Measurements from ENCODE around the gene MAPK9.
A peak's percentile ranks its signal among the peaks of the same experiment; 100 is the strongest.

Gene MAPK9

GRCh38 chr5:180208038-180208434, 83.8 kb downstream of the MAPK9 start:
- Histone ChIP-seq H3K9ac (ENCODE audit: low read length) (no peak overlapping the region), H3K27ac (ENCODE audit: low read depth, low read length) (no peak overlapping the region), H3K4me3 (ENCODE audit: low read depth in 1 of 2, low read length in 2 of 2) (peak overlapping the region in 1 of 2 donors; percentile 47), H3K9me3 (ENCODE audit: low read length) (no peaks in the 10 kb centered on the region), H3K4me1 (ENCODE audit: insufficient read depth, low read length) (peaks cover 14% of the 10 kb centered on the region), H3K27me3 (ENCODE audit: control insufficient read depth in 1 of 2, insufficient read depth in 2 of 2, low read length in 2 of 2) (peaks cover 0 to 22% of the 10 kb centered on the region in 2 donors), H3K36me3 (ENCODE audit: insufficient read depth, low read length) (no peaks in the 10 kb centered on the region)

GRCh38 chr5:180207593-180207992, 84.3 kb downstream of the MAPK9 start:
- Histone ChIP-seq H3K4me3 (ENCODE audit: low read depth in 1 of 2, low read length in 2 of 2) (no peak overlapping the region), H3K27me3 (ENCODE audit: control insufficient read depth in 1 of 2, insufficient read depth in 2 of 2, low read length in 2 of 2) (peaks cover 0 to 22% of the 10 kb centered on the region in 2 donors), H3K36me3 (ENCODE audit: insufficient read depth, low read length) (no peaks in the 10 kb centered on the region), H3K9ac (ENCODE audit: low read length) (no peak overlapping the region), H3K9me3 (ENCODE audit: low read length) (no peaks in the 10 kb centered on the region), H3K27ac (ENCODE audit: low read depth, low read length) (no peak overlapping the region), H3K4me1 (ENCODE audit: insufficient read depth, low read length) (peaks cover 10% of the 10 kb centered on the region)

- no peaks in the 10 kb centered on the region for H3K9me3 ChIP-seq (ENCODE audit: low read length)
- H3K36me3 ChIP-seq (ENCODE audit: insufficient read depth, low read length) = no peaks in the 10 kb centered on the region
- no peak overlapping the region for H3K4me3 ChIP-seq (ENCODE audit: low read depth in 1 of 2, low read length in 2 of 2)
- H3K4me1 ChIP-seq (ENCODE audit: insufficient read depth, low read length) = peaks cover 5% of the 10 kb centered on the region
- H3K27ac ChIP-seq (ENCODE audit: low read depth, low read length) = no peak overlapping the region
- no peak overlapping the region for H3K9ac ChIP-seq (ENCODE audit: low read length)
- peaks cover 0 to 16% of the 10 kb centered on the region in 2 donors for H3K27me3 ChIP-seq (ENCODE audit: control insufficient read depth in 1 of 2, insufficient read depth in 2 of 2, low read length in 2 of 2)
These were observed 84.9 kb downstream of the MAPK9 start for GRCh38 chr5:180206993-180207392.

GRCh38 chr5:180205916-180206315, 86.0 kb downstream of the MAPK9 start:
- Histone ChIP-seq H3K4me3 (ENCODE audit: low read depth in 1 of 2, low read length in 2 of 2) (no peak overlapping the region), H3K9ac (ENCODE audit: low read length) (no peak overlapping the region), H3K9me3 (ENCODE audit: low read length) (no peaks in the 10 kb centered on the region), H3K4me1 (ENCODE audit: insufficient read depth, low read length) (peaks cover 5% of the 10 kb centered on the region), H3K27me3 (ENCODE audit: control insufficient read depth in 1 of 2, insufficient read depth in 2 of 2, low read length in 2 of 2) (peaks cover 0 to 15% of the 10 kb centered on the region in 2 donors), H3K27ac (ENCODE audit: low read depth, low read length) (no peak overlapping the region), H3K36me3 (ENCODE audit: insufficient read depth, low read length) (no peaks in the 10 kb centered on the region)

GRCh38 chr5:180204276-180204819, 87.5 kb downstream of the MAPK9 start:
- no peaks in the 10 kb centered on the region for H3K36me3 ChIP-seq (ENCODE audit: insufficient read depth, low read length)
- H3K4me3 ChIP-seq (ENCODE audit: low read depth in 1 of 2, low read length in 2 of 2) = no peak overlapping the region
- H3K27me3 ChIP-seq (ENCODE audit: control insufficient read depth in 1 of 2, insufficient read depth in 2 of 2, low read length in 2 of 2) = peaks cover 0 to 15% of the 10 kb centered on the region in 2 donors
- H3K9ac ChIP-seq (ENCODE audit: low read length) = no peak overlapping the region
- H3K27ac ChIP-seq (ENCODE audit: low read depth, low read length) = no peak overlapping the region
- no peaks in the 10 kb centered on the region for H3K9me3 ChIP-seq (ENCODE audit: low read length)
- peaks cover 5% of the 10 kb centered on the region for H3K4me1 ChIP-seq (ENCODE audit: insufficient read depth, low read length)

- Histone ChIP-seq H3K36me3 (ENCODE audit: insufficient read depth, low read length) (no peaks in the 10 kb centered on the region), H3K4me1 (ENCODE audit: insufficient read depth, low read length) (peaks cover 1% of the 10 kb centered on the region), H3K9me3 (ENCODE audit: low read length) (no peaks in the 10 kb centered on the region), H3K9ac (ENCODE audit: low read length) (no peak overlapping the region), H3K27me3 (ENCODE audit: control insufficient read depth in 1 of 2, insufficient read depth in 2 of 2, low read length in 2 of 2) (peaks cover 0 to 9% of the 10 kb centered on the region in 2 donors), H3K4me3 (ENCODE audit: low read depth in 1 of 2, low read length in 2 of 2) (no peak overlapping the region), H3K27ac (ENCODE audit: low read depth, low read length) (no peak overlapping the region)
These were observed 88.8 kb downstream of the MAPK9 start for GRCh38 chr5:180202939-180203573.

- H3K27me3 ChIP-seq (ENCODE audit: control insufficient read depth in 1 of 2, insufficient read depth in 2 of 2, low read length in 2 of 2) = no peaks in the 10 kb centered on the region
- H3K27ac ChIP-seq (ENCODE audit: low read depth, low read length) = no peak overlapping the region
- no peaks in the 10 kb centered on the region for H3K36me3 ChIP-seq (ENCODE audit: insufficient read depth, low read length)
- H3K4me3 ChIP-seq (ENCODE audit: low read depth in 1 of 2, low read length in 2 of 2) = no peak overlapping the region
- H3K9me3 ChIP-seq (ENCODE audit: low read length) = no peaks in the 10 kb centered on the region
- no peak overlapping the region for H3K9ac ChIP-seq (ENCODE audit: low read length)
- no peaks in the 10 kb centered on the region for H3K4me1 ChIP-seq (ENCODE audit: insufficient read depth, low read length)
These were observed 90.6 kb downstream of the MAPK9 start for GRCh38 chr5:180201051-180201987.

GRCh38 chr5:180199390-180199789, 92.5 kb downstream of the MAPK9 start:
- Histone ChIP-seq H3K36me3 (ENCODE audit: insufficient read depth, low read length) (no peaks in the 10 kb centered on the region), H3K27ac (ENCODE audit: low read depth, low read length) (no peak overlapping the region), H3K9ac (ENCODE audit: low read length) (no peak overlapping the region), H3K4me3 (ENCODE audit: low read depth in 1 of 2, low read length in 2 of 2) (no peak overlapping the region), H3K27me3 (ENCODE audit: control insufficient read depth in 1 of 2, insufficient read depth in 2 of 2, low read length in 2 of 2) (no peaks in the 10 kb centered on the region), H3K4me1 (ENCODE audit: insufficient read depth, low read length) (no peaks in the 10 kb centered on the region), H3K9me3 (ENCODE audit: low read length) (no peaks in the 10 kb centered on the region)

GRCh38 chr5:180198208-180198607, 93.7 kb downstream of the MAPK9 start:
- Histone ChIP-seq H3K4me3 (ENCODE audit: low read depth in 1 of 2, low read length in 2 of 2) (no peak overlapping the region), H3K9ac (ENCODE audit: low read length) (no peak overlapping the region), H3K27ac (ENCODE audit: low read depth, low read length) (no peak overlapping the region), H3K9me3 (ENCODE audit: low read length) (no peaks in the 10 kb centered on the region), H3K4me1 (ENCODE audit: insufficient read depth, low read length) (no peaks in the 10 kb centered on the region), H3K27me3 (ENCODE audit: control insufficient read depth in 1 of 2, insufficient read depth in 2 of 2, low read length in 2 of 2) (no peaks in the 10 kb centered on the region), H3K36me3 (ENCODE audit: insufficient read depth, low read length) (no peaks in the 10 kb centered on the region)

GRCh38 chr5:180197016-180197702, 94.7 kb downstream of the MAPK9 start:
- Histone ChIP-seq H3K27me3 (ENCODE audit: control insufficient read depth in 1 of 2, insufficient read depth in 2 of 2, low read length in 2 of 2) (no peaks in the 10 kb centered on the region), H3K9ac (ENCODE audit: low read length) (no peak overlapping the region), H3K36me3 (ENCODE audit: insufficient read depth, low read length) (no peaks in the 10 kb centered on the region), H3K4me3 (ENCODE audit: low read depth in 1 of 2, low read length in 2 of 2) (no peak overlapping the region), H3K4me1 (ENCODE audit: insufficient read depth, low read length) (no peaks in the 10 kb centered on the region), H3K9me3 (ENCODE audit: low read length) (no peaks in the 10 kb centered on the region), H3K27ac (ENCODE audit: low read depth, low read length) (no peak overlapping the region)
